Right lobe of liver (tissue), 6 donors: ENCODE measurements around the gene CTPS1. TPM values are rescaled to one million over a fixed set of nuclear protein-coding genes. Genes with fewer than 3 reads are reported as not detected.
A peak's percentile ranks its signal among the peaks of the same experiment; 100 is the strongest.

Experiments used
- ATAC-seq, 4 donors: fragments of 200-7000 bp; cut with Tn5 transposase; one replicate each; pipeline ENCODE4 v1.9.1; 2020; ENCODE audit warnings: mild to moderate bottlenecking in 4 of 4, moderate library complexity in 4 of 4
- DNase-seq, 3 donors: peaks; one replicate each; pipeline ENCODE4 v3.0.0-alpha.2; 2020
- H3K27ac ChIP-seq, 3 donors: fragments of 200-600 bp; one replicate each; pipeline ENCODE4 v1.8.0; 2022
- H3K27me3 ChIP-seq, 2 donors: fragments of 200-600 bp; one replicate each; pipeline ENCODE4 v1.8.0; 2022
- H3K36me3 ChIP-seq, 4 donors: fragments of 200-600 bp; sonication (generic) in 1 of 4; one replicate each; pipeline versions ENCODE4 v1.5.1 to v1.8.0; 2017 to 2022; ENCODE audit warnings: control low read depth in 1 of 4
- H3K4me1 ChIP-seq, 4 donors: fragments of 200-600 bp; sonication (generic) in 1 of 4; one replicate each; pipeline versions ENCODE4 v1.5.1 to v1.8.0; 2017 to 2022; ENCODE audit warnings: control low read depth in 1 of 4
- H3K4me3 ChIP-seq, 3 donors: fragments of 200-600 bp; one replicate each; pipeline ENCODE4 v1.8.0; 2022
- H3K9me3 ChIP-seq, 4 donors: fragments of 200-600 bp; sonication (generic) in 1 of 4; one replicate each; pipeline versions ENCODE4 v1.5.1 to v1.8.0; 2017 to 2022; ENCODE audit warnings: control low read depth in 1 of 4
- POLR2A ChIP-seq: fragments of 450-650 bp; IDR thresholded peaks from one replicate; pipeline ENCODE4 v1.6.1; 2017; ENCODE audit warnings: antibody characterized with exemption, mild to moderate bottlenecking
- WGBS: methylation state at CpG from one replicate; pipeline ENCODE4 v1.1.6; 2018; ENCODE audit warnings: low coverage, low lambda C conversion rate; ENCODE audit not compliant: insufficient coverage; ENCODE audit errors: missing lambda C conversion rate; 5-methylcytosine and 5-hydroxymethylcytosine counted together
- intact Hi-C, 2 donors: fragments of 100-400 bp; cut with DNase I; formaldehyde crosslinking; loops; one replicate each; pipeline versions ENCODE4 v1.11.2 to v1.14.1; 2022
- total RNA-seq, 6 experiments: library from RNA; depleted of rRNA in 2 of 6; stranded (reverse); fragments of >200 nt in 2 of 6; fragmentation: NEBNext Ultra II Directional in 3 of 6; extraction: Animal tissue kit (Norgen Biotek cat#: 25700) in 3 of 6; gene quantifications; one replicate each; pipeline versions ENCODE4 v1.1.0 to v1.2.4, GENCODE V29; 2016 to 2023
- TF ChIP-seq, protein P1 (sequence below), 4 donors: fragments of 200-600 bp in 3 of 4; fragments of 450-650 bp in 1 of 4; IDR thresholded peaks; one replicate each; pipeline versions ENCODE4 v1.5.1 to v1.8.0; 2016 to 2022; ENCODE audit warnings: antibody characterized with exemption in 4 of 4, mild to moderate bottlenecking in 2 of 4
- donor health status: DM: no; HTN: yes; CAD: no.
- donor health status: DM: no; HTN: no; CAD: no.
- donor health status: DM: no; HTN: no; CAD: no.
- donor health status: DM: no; HTN: yes; CAD: no.
- donor health status: DM: no; HTN: yes; CAD: no.

Gene CTPS1
- total RNA-seq, 6 experiments from 2014 or later = 13.1 to 48.0 (median 42.2) TPM

DNA sequence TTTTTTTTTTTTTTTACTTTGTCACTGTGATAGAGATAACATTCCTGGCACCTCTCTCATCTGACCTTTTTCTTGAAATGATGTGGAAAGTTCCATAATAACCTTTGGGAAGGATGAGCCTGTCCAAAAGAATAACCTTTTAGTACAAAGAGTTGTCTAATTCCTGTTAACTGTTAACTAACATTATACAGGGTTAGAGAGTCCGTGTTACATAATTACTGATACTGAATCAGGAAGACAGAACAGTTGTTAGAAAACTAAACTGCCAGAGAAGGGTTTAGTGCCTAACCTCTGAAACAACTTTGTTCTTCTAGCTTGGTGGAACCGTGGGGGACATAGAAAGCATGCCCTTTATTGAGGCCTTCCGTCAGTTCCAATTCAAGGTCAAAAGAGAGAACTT is 8.8 kb downstream of the CTPS1 start:
- Histone ChIP-seq H3K36me3 (peaks cover 0 to 34% (median 8%) of the 10 kb centered on the region in 4 donors), H3K27me3 (no peaks in the 10 kb centered on the region), H3K9me3 (no peaks in the 10 kb centered on the region), H3K4me1 (peaks cover 0 to 60% (median 11%) of the 10 kb centered on the region in 4 donors), H3K4me3 (peak overlapping the region; percentile 27 to 73 (median 68)), H3K27ac (peak overlapping the region in 2 of 3 donors; percentile 85 to 92)
- intact Hi-C loops = no loop called here
- no peak for DNase-seq
- TF ChIP-seq POLR2A = peak; percentile 50
- TF ChIP-seq, protein P1, sequence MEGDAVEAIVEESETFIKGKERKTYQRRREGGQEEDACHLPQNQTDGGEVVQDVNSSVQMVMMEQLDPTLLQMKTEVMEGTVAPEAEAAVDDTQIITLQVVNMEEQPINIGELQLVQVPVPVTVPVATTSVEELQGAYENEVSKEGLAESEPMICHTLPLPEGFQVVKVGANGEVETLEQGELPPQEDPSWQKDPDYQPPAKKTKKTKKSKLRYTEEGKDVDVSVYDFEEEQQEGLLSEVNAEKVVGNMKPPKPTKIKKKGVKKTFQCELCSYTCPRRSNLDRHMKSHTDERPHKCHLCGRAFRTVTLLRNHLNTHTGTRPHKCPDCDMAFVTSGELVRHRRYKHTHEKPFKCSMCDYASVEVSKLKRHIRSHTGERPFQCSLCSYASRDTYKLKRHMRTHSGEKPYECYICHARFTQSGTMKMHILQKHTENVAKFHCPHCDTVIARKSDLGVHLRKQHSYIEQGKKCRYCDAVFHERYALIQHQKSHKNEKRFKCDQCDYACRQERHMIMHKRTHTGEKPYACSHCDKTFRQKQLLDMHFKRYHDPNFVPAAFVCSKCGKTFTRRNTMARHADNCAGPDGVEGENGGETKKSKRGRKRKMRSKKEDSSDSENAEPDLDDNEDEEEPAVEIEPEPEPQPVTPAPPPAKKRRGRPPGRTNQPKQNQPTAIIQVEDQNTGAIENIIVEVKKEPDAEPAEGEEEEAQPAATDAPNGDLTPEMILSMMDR (IDR thresholded peaks at IDR 0.05) = no peak
- WGBS = 18% methylated on average over 3 of the region's 3 CpGs
- peak; percentile 55 to 69 (median 60) for ATAC-seq

DNA sequence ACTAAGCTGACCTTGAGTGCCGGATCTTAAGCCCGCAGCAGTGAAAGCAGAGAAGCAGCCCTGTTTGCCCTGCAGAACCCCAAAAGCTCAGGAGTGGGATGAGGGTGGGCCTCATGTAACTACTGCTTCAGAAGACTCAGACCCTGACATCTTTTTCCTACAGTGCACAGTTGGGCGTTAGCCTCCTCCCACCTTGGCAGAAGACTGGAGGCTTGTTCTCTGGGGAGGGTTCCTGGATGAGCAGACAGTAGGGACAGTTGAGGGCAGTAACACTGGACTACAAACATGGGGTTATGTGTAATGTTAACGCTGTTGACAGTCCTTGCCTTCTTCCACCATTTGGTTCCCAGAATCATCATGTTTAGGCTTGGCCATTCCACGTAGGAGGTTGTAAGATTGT is 9.6 kb downstream of the CTPS1 start:
- Histone ChIP-seq H3K36me3 (peaks cover 0 to 40% (median 13%) of the 10 kb centered on the region in 4 donors), H3K9me3 (no peaks in the 10 kb centered on the region), H3K27ac (peak overlapping the region; percentile 23 to 92 (median 85)), H3K4me1 (peaks cover 0 to 61% (median 11%) of the 10 kb centered on the region in 4 donors), H3K4me3 (peak overlapping the region; percentile 27 to 73 (median 68)), H3K27me3 (no peaks in the 10 kb centered on the region)
- ATAC-seq (peak; percentile 27 to 70 (median 58)), DNase-seq (peak in 1 of 3 donors; percentile 65)
- intact Hi-C loops = no loop called here
- TF ChIP-seq POLR2A = no peak
- TF ChIP-seq, protein P1 (IDR thresholded peaks at IDR 0.05) = no peak
- 38% methylated on average over 4 of the region's 5 CpGs for WGBS

DNA sequence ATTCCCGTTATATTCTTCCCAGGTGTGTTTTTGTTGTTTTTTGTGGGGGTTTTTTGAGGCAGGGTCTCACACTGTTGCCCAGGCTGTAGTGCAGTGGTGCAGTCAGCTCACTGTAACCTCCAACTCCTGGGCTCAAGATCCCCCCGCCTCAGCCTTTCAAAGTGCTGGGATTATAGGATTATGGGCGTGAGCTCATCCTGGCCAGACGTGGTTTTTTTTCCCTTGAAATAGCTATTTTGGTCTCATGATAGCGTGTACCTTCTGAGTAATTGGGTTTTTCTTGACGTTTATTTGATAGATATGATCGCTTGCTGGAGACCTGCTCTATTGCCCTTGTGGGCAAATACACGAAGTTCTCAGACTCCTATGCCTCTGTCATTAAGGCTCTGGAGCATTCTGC is 17.6 kb downstream of the CTPS1 start:
- intact Hi-C loops = no loop called here
- H3K36me3 ChIP-seq = peaks cover 4 to 93% (median 50%) of the 10 kb centered on the region in 4 donors
- TF ChIP-seq, protein P1 (IDR thresholded peaks at IDR 0.05) = no peak
- TF ChIP-seq POLR2A = no peak
- H3K4me1 ChIP-seq = peaks cover 0 to 5% (median 0%) of the 10 kb centered on the region in 4 donors
- no peak overlapping the region for H3K27ac ChIP-seq
- no peak for ATAC-seq
- H3K4me3 ChIP-seq = no peak overlapping the region
- no peaks in the 10 kb centered on the region for H3K9me3 ChIP-seq
- WGBS = 71% methylated on average over 6 of the region's 8 CpGs
- no peak for DNase-seq
- H3K27me3 ChIP-seq = no peaks in the 10 kb centered on the region

DNA sequence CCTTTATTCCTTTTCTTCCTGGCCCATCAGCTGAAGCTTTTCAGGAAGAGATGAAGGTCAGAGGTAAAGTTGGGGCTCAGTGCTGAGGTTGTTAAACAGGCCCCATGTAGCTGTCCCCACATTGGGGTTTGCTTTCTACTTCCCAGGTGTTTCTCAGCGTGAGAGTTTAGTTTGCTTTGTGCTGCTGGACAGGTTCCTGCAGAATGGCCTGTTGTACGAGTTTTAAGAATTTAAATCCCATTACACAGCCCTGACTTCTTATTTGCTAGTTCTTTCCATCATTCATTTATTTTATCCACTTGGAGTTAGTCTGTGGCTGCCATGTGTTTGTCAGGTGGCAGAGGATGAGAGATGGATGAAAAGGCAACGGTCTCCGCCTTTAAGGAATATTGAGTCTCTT is 19.2 kb downstream of the CTPS1 start:
- 83% methylated on average over 3 of the region's 4 CpGs for WGBS
- Histone ChIP-seq H3K36me3 (peaks cover 4 to 97% (median 55%) of the 10 kb centered on the region in 4 donors), H3K27me3 (no peaks in the 10 kb centered on the region), H3K9me3 (no peaks in the 10 kb centered on the region), H3K27ac (no peak overlapping the region), H3K4me1 (peaks cover 0 to 9% (median 3%) of the 10 kb centered on the region in 4 donors), H3K4me3 (no peak overlapping the region)
- DNase-seq = no peak
- intact Hi-C loops = no loop called here
- no peak for TF ChIP-seq POLR2A
- TF ChIP-seq, protein P1 (IDR thresholded peaks at IDR 0.05) = no peak
- ATAC-seq = no peak
